A204.1 (cell line): ENCODE data around the gene PPP1R16B.
"Not testable (repeated sequence)": the region's sequence is repeated elsewhere in the genome, so short reads cannot be mapped to it uniquely, and the experiment has no call there.

Experiments
- FAIRE-seq: peaks from 2 replicates; lab custom pipeline; 2012; peaks lifted over from hg19 to GRCh38; lab: Jason Lieb, UNC

PPP1R16B gene

DNA sequence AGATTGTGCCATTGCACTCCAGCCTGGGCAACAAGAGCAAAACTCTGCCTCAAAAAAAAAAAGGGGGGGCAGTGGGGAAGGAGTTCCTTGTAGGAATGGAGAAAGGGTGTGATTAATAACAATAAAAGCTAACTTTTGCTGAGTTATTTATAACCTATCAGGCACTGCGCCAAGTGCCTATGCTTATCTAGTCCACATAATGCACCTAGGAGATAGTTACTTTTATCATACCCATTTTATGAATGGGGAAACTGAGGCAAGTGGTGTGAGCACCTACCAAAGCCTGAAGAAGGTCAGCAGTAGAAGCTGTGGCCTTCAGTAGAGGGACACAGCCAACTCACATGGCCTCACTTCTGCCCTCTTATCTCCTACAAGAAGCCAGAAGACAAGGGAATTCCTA, 13.6 kb upstream of the PPP1R16B start:
- no peak for FAIRE-seq

DNA sequence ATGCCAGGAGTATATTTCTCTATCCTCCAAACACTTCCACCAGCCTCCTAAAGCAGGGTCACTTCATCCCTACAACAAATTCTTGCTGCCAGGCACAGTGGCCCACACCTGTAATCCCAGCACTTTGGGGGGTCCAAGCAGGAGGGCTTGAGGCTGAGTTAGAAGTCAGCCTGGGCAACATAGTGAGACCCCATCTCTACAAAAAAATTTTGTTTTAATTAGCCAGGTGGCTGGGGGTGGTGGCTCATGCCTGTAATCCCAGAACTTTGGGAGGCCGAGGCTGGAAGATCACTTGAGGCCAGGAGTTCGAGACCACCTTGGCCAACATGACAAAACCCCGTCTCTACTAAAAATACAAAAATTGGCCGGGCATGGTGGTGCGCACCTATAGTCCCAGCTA, 11.4 kb upstream of the PPP1R16B start:
- FAIRE-seq: not testable (repeated sequence)

DNA sequence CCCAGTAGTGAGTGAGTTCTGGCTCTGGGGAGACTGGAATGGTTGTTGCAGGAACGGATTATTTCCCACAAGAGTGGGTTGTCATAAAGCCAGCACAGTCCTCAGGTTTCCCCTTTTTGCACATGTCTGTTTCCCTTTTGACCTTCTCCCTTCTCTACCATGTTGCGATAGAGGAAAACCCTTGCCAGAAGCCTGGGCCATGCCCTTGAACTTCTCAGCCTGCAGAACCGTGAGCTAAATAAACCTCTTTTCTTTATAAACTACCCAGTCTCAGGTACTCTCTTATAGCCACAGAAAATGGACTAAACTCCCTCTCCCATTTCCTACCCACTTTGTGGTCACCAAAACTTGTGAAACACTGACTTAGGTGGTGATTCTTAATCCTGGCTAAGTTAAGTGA, 7.2 kb upstream of the PPP1R16B start:
- no peak for FAIRE-seq

DNA sequence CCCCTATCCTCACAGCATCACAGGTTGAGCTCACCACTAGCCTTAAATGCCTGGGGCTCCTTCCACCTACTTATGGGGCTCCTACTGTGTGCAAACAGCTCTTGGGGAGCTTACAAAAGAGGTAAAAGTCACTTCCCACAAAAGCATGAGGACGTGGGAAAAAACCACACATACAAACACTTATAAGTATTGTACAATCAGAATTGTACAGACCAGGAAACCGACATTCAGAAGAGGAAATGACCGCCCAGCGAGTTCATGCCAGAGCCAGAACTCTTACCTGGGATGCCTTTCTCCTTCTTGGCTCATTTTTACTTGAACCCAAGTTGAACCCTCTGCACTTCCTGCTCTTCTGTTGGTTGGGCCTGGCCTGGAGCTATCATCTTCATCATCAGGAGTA, 6.3 kb upstream of the PPP1R16B start:
- no peak for FAIRE-seq

DNA sequence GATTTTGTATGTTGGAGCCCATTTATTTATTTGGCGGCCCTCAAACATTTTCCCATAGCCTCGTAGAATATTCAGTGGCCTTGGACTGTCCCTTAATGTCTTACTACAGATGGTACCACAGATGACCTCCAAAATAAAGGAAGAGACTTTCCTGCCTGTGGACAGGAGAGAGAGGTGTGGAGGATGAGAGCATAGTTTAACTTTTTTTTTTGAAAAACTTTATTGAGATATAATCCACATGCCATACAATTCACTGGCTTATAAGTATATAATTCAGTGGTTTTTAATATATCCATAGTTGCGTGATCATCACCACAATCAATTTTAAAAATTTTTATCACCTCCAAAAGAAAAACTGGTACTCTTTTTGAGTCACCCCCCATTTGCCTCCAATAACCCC, 4.6 kb upstream of the PPP1R16B start:
- no peak for FAIRE-seq

DNA sequence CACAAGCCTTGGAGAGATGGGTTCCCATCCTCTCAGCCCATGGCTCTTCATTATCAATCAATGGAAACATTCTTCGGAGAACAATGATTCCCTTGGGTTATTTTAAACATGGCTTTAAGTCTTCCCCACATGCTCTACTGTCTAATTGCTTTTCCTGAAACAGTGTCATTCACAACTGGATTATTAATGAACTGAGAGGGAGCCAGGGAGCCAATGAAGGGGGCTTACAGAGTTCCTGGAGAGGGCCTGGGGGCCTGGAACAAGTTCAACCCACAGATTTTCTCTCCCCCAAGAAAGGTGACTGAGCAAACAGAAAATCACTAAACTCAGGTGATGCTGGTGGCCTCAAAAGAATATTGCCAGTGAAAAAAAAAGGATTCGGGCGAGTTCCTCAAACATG, 1.3 kb upstream of the PPP1R16B start:
- no peak for FAIRE-seq

DNA sequence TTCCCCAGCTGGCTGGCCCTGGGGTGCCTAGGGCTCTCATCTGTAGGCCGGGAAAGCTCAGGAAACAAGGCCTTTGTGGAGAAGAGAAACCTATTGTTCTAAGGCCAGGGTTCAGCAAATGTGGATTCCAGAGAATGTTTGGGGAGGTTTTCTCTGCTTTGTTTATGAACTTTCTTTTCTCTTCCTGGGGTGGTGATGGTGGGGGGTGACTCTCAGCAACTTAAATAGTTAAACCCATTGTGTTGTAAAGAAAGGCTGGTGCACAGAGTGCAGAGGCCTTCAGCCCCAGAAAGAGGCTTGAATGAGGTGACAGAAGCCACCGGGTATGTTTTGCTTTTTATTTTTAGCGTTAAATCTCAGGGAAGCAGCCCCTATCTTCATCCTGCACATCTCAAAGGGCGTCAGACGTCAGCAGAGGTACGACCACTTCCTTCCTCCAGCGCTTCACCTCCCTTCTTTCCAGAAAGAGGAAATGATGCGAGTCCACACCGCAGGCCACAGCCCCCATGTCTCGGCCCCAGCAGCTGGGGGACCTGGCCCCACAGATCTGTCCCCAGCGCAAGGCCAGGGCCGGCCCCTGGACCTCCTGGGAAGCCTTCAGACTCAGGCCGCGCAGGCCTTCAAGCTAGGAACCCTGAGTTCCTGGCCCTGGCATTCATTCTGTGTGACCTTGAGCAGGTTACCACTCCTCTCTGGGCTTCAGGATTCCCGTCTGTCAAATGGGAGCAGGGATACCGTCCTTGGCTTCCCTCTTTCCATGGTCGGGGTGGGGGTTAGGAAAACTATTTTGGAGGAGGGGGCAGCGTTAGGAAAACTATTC, 605 bp upstream of the PPP1R16B start:
- FAIRE-seq: no peak

DNA sequence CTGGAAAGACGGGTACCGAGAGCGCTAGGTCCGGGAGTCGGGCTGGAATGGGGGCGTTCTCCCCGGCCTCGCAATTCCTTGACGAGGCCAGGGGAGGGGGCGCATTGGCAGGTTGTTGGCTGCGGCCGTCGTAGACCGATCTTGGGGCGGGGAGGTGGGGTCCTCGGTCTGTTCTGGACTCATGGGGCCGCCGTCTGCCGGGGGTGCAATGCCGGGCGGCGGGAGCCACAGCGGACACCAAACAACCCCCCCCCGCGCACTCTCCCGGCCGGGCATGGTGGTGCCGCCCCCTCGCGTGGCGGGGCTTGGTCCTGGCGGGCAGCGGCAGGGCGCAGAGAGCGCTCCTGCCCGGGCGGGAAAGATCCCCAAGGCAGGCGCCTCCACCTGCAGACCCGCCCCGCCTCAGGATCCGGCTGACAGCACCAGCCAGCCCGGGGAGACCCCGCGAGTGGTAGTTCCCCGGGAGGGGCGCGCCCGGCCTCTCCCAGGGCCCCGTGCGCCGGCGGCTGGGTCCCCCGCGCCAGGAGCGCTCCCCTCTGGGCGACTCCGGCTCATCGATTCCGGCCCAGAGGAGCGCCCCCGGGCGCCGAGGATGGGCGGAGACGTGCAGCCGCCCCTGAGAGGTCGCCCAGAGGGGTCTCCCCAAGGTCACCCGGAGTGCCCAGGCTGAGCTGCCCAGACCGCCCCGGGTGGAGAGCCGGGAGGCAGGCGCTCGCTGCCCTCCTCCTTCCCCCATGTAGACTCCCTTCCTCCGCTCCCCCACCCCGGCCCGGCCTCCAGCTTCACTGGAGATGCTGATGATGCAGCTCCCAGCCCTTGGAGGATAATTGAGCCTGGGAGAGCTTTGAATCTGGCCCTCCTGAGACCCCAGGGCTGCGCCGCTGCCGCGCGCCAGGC, 709 bp downstream of the PPP1R16B start:
- FAIRE-seq: no peak

DNA sequence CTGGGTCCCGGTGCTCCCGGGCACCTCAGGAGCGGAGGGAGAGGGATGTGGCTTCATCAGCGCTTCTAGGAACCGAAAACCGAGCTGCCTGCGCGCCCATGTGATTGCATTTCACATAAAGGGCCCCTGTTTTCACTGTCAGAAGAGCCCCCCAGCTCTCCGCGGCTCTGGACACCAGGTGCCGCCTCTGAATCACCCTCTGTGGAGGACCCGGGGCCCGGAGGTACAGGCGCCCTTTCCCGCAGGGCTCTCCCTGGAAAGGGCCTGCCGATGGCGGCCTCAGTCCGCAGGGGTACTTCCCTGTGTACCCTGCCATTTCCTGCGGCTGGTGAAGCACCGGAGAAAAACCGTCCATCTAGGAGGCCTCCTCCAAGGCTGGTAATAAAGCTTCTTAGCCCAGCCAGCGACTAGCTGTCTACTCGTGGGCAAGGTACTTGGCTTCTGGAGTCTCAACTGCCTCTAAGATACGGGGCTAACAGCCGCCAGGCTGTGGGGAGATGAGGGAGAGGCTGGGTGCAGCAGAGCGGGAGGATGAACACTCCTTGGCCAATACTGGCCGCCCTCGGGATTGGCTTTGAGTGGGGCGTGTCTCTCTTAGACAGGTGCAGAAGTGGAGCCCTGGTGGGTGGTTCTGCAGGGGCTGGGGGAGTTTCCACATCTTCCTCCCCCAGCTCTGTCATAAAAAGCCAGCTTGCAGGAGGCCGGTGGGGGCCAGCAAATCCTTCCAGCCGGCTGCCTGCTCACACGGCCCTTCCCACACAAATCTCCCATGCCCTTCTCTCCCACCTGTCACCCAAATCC, 1.6 kb downstream of the PPP1R16B start:
- FAIRE-seq: no peak

DNA sequence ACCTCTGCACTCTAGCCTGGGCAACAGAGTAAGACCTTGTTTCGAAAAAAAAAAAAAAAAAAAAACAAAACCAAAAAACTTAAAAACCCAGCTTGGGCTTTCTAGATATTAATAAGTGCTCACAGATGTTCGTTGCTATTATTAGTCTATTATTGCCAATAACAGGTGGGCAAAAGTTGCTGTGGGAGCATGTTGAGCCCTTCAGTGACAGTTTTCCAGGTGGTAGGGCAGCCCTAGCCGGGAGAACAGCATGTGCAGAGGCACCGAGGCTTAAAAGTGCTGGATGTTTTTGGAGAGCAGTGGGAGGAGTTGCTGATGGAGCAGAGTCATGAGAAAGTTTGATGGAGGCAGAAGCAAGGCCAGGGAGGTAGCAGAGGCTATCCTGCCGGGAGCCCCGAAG, 4.4 kb downstream of the PPP1R16B start:
- FAIRE-seq: no peak

DNA sequence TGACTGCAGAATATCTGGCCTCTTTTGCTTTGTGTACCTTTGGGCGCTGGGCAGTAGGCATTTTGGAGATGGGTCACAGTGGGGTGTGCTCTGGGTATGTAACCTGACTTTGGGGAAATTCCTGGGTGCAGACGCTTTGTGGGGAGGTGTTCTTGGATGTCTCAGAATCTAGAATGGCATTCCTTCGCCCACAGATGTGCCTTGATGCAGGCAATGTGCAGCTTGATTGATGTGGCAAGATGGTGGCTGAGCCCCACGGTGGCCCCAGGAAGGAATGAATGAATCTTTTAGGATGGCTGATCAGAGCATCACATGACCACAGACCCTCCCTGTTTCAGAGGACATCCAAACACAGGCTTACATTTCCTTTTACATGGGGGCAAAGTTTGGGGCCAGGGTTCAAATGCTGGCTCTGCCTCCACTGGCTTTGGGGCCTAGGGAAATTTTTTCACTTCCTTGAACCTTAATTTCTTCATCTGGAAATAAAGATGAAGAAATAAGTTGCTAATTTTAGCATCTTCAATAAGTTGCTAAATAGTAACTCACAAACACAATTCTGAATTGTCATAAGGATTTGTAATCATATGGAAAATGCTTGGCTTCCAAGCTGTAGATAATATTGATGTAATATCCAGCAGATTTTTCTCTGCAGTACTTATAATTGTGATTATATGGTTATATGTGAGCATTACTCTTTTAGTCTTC, 5.6 kb downstream of the PPP1R16B start:
- no peak for FAIRE-seq

DNA sequence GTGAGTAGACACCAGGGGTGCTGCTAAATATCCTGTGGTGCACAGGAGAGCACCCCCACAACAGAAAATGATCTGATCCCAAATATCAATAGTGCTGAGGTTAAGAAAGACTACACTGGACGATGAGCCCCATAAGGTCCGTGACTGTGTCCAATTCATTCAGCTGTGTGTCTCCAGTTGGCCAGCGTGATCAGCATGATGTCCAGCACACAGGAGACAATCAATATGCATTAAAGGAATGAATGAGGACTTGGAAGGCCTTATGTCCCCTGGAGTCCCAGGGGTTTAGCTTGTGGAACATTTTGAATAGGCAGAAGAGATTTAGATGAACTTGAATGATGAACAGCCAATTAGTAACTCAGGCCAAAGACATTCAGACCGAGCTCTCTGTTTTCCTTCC, 6.3 kb downstream of the PPP1R16B start:
- FAIRE-seq: no peak

DNA sequence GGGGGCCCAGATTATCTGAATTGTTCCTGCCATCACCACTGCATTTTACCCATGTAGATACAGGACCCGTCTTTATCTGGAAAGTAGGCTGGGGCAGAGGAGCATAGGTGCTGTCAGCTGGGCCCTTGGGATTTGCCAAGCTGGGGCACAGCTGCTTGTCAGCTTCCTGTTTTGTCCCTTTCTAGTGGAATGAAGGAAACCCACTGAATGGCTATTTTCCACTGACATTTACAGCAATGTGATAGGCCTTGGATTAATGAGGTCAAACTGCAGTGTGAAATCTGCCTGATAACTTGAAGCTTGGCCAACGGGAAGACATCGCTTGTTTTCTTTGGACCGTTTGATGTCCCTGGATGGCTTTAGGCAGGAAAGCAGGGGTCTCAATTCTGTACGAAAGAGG, 6.7 kb downstream of the PPP1R16B start:
- no peak for FAIRE-seq

DNA sequence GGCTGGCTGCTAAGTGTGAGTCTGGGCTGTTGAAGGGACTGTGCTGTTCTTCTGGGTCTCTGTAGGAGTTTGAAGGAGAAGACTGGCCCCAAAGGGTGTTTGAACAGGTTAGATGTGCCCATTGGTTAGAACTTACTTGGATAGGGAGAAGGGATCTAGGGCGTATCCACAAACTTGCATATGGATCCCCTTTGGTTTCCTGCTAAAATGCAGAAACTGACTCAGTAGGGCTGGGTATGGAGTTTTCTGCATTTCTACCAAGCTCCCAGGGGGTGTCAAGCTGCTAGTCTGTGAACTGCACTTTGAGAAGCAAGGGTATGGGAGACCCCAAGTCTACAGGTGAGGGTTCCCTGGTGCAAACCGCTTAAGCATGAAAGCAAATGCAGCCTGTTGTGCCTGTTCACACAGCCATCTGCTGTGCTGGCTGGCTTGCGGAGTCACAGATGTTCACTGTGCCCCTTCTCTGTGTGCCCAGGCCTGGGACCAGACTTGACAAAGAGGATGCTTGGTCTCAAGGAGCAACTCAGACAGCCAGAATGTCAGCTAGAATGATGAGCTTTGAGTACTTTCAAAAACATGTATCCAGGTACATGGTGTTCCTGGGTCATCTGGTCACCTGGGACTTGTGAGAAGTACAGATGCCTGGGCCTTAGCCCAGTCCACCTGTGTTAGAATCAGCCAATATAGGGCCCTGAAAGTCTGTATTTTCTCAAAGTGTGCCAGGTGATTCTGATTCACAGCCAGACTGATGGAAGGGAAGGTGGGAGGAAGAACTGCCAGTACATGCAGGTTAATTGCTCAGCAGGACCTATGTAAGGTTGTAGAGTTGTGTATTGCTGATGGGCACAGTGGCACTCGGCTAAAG, 7.4 kb downstream of the PPP1R16B start:
- FAIRE-seq: no peak

DNA sequence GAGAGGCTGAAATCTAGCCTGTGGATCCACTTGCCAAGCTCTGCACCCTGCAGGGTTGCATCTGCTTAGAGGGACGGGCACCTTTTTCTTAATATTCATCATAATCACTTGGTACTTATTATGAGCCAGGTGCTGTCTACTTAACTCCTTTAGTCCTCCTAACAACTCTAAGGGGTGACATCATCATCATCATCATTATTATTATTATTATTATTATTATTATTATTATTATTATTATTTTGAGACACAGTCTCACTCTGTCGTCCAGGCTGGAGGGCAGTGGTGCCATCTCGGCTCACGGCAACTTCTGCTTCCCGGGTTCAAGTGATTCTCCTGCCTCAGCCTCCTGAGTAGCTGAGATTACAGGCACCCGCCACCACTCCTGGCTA, 8.1 kb downstream of the PPP1R16B start:
- not testable (repeated sequence) for FAIRE-seq

DNA sequence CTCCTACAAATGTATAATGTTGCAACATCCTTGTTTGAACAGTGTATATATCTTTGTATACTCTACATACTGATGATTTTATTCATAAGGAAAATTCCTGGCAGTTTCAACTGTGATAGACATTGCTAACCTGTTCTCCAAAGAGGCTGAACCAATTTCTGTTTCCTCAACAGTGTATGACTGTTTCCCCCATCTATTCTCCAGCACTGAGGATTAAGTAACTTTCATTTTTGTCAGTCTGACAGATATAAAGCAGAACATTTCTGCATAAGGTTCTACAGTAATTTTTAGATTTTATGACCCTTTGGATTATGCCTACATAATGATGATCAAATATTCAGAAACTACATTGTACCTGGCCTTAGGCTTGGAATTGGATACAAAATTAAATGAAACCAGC, 9.9 kb downstream of the PPP1R16B start:
- FAIRE-seq: no peak

DNA sequence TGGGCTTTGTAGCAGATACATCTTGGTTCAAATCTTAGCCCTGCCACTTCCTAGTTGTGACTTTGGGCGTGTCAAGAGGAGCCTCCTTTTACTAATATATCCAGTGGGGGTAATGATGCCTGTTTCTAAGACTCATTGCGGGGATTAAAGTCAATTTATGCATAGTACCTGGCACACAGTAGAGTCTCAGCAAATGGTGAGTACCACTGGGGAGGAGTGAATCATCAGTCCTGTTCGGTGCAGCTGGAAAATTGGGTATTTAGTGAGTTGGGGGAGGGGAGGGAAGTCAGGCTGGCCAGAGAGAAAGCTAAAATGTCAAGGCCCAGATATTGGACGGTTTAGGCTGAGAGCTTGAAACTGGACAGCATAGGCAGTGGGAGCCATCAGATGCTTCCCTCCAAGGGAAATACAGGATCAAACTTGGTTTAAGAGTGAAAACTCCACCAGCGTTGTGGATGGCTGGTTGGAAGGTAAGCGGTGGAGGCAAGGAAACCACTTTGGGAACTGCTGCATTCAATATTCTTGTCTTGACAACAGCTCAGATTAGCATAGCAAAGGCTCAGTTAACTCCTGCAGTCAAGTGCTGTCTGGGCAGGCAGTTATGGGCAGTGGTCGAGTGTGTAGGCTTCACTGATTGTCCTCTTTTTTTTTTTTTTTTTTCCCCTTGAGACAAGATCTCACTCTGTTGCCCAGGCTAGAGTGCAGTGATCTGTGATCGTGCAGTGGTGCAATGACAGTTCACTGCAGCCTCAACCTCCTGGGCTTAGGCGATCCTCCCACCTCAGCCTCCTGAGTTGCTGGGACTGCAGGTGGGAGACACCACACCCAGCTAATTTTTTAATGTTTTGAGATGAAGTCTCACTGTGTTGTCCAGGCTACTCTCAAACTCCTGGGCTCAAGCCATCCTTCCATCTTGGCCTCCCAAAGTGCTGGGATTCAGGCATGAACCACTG, 12.9 kb downstream of the PPP1R16B start:
- no peak for FAIRE-seq

DNA sequence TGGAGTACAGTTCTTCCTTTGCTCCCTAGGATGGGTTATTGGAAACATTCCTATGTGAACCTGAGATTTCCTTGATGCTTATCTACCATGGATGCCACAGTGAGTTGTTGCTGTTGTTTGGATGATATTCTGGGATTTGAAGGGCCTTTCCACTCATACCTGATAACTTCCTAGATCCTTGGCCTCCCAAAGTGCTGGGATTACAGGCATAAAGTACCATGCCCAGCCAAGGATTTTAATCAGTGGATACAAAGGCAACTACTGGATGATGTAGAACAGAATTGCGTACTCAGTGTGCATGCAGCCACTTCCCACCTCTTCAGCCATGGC, 20.0 kb downstream of the PPP1R16B start:
- no peak for FAIRE-seq

DNA sequence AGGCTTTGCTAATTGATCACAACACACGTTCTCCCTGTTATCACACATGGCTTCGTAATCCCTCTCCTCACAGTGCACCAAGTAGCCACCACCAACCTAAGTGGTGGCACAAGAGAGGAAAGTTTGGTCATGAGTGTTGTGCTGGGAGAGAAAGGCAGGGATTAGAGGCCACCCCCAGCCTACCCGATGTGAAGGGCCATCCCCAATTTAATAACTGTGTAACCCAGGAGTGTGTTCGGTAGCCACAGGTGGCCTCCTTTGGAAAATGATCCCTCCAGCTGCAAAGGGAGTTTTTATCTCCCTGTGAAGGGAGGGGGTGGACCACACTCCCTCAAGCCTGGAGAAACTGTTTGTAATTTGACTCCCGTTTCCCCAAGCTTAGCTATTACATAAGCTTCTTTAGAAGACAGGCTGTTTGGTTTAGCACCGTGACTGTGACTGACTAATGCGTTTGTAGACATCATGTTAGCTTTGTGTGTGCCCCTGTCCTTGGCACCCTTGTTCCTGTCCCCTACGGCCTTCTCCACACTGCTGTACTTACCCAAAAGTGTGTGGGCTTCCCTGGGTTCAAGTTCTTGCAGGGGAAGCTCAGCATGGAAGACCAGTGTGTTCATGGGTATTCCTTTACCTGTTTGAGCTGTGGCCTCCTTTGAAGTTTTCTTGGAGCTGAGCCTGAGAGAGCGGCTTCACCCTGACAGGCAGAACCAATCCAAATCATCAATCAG, 20.6 kb downstream of the PPP1R16B start:
- no peak for FAIRE-seq
